NCI-H2196 treated with DMSO at 0.1 percent for 48 hours (cell line): ENCODE results near the gene TPCN2.
A peak's percentile ranks its signal among the peaks of the same experiment; 100 is the strongest.

Source experiments
- DNase-seq: peaks from one replicate; lab custom pipeline; 2025; ENCODE audit not compliant: unreplicated experiment; lab: John Stamatoyannopoulos, UW

The TPCN2 gene

GRCh38 chr11:69010361-69010891 lies 38.3 kb upstream of the TPCN2 start:
- DNase-seq: no peak

- DNase-seq: peak; percentile 28
Measured at GRCh38 chr11:69010964-69011623, 37.6 kb upstream of the TPCN2 start.

- no peak for DNase-seq
Measured at GRCh38 chr11:69011624-69012091, 37.1 kb upstream of the TPCN2 start.

- no peak for DNase-seq
Measured at GRCh38 chr11:69012092-69013008, 36.4 kb upstream of the TPCN2 start.

- no peak for DNase-seq
Measured at GRCh38 chr11:69013009-69013951, 35.5 kb upstream of the TPCN2 start, which contains the start of gene MRGPRF. MRGPRF (minus strand) TSS chr11:69013246; CDS start chr11:69009901, 3,345 bp downstream.

GRCh38 chr11:69014084-69014851 lies 34.5 kb upstream of the TPCN2 start:
- no peak for DNase-seq

GRCh38 chr11:69014898-69015549 lies 33.7 kb upstream of the TPCN2 start:
- DNase-seq: no peak

- DNase-seq: no peak
Measured at GRCh38 chr11:69017951-69018350, 30.8 kb upstream of the TPCN2 start.

GRCh38 chr11:69018924-69019323 lies 29.8 kb upstream of the TPCN2 start:
- DNase-seq: no peak

- DNase-seq: no peak
Measured at GRCh38 chr11:69022260-69022659, 26.5 kb upstream of the TPCN2 start.

GRCh38 chr11:69024509-69024908 lies 24.2 kb upstream of the TPCN2 start:
- no peak for DNase-seq

GRCh38 chr11:69027704-69028372 lies 20.9 kb upstream of the TPCN2 start:
- DNase-seq: no peak

GRCh38 chr11:69030301-69030700 lies 18.4 kb upstream of the TPCN2 start:
- DNase-seq: no peak

GRCh38 chr11:69032833-69033232 lies 15.9 kb upstream of the TPCN2 start:
- no peak for DNase-seq

GRCh38 chr11:69033431-69033830 lies 15.3 kb upstream of the TPCN2 start:
- no peak for DNase-seq

GRCh38 chr11:69034123-69034867 lies 14.4 kb upstream of the TPCN2 start:
- DNase-seq: no peak

- no peak for DNase-seq
Measured at GRCh38 chr11:69035150-69035945, 13.4 kb upstream of the TPCN2 start.
